Endothelial cell of umbilical vein (primary cell): ENCODE measurements around the gene C16orf74. TPM values are rescaled to one million over a fixed set of nuclear protein-coding genes. Genes with fewer than 3 reads are reported as not detected.

Experiments used
- BruUV-seq: library from RNA; stranded (reverse); fragments of 400-500 nt; replicated peaks from 2 replicates; lab custom pipeline; 2021; lab: Mats Ljungman, UMichigan
- CTCF ChIA-PET: fragments of 300-600, 350-600 bp; sonication (Branson Sonifier 250); formaldehyde crosslinking; loops from one replicate; lab custom pipeline; 2021; ENCODE audit warnings: antibody characterized with exemption, inconsistent platforms; lab: Charles Lee
- POLR2A ChIA-PET: fragments of 300-600, 350-600 bp; sonication (Branson Sonifier 250); formaldehyde crosslinking; loops from one replicate; lab custom pipeline; 2021; ENCODE audit warnings: antibody characterized with exemption, inconsistent platforms; lab: Charles Lee
- DNase-seq: peaks from one replicate; pipeline ENCODE4 v3.0.0-alpha.2; 2011; ENCODE audit warnings: low read depth, low spot score
- FAIRE-seq: peaks from 2 replicates; lab custom pipeline; 2011; peaks lifted over from hg19 to GRCh38; lab: Jason Lieb, UNC
- H2AFZ ChIP-seq: 2 replicates; pipeline ENCODE4 v1.6.0; 2012; ENCODE audit warnings: low read depth, low read length, control low read depth, inconsistent platforms
- H3K27ac ChIP-seq: 2 replicates; pipeline ENCODE4 v1.5.1; 2011; ENCODE audit warnings: low read depth, mild to moderate bottlenecking, control low read depth, low read length, moderate library complexity; ENCODE audit not compliant: insufficient read depth
- H3K27me3 ChIP-seq, 2 experiments: 2 replicates each; pipeline versions ENCODE4 v1.6.0 to v1.6.1; 2011; ENCODE audit warnings: low read length in 2 of 2, mixed read lengths in 1 of 2; ENCODE audit not compliant: control insufficient read depth in 2 of 2, insufficient read depth in 2 of 2
- H3K36me3 ChIP-seq, 2 experiments: 2 replicates in 1 of 2; 3 replicates in 1 of 2; pipeline ENCODE4 v1.5.1; 2011; ENCODE audit warnings: low read length in 2 of 2, mild to moderate bottlenecking in 1 of 2, moderate library complexity in 1 of 2; ENCODE audit not compliant: control insufficient read depth in 2 of 2, insufficient read depth in 2 of 2; ENCODE audit errors: extremely low read depth in 1 of 2
- H3K4me1 ChIP-seq: 3 replicates; pipeline ENCODE4 v1.5.1; 2011; ENCODE audit warnings: mild to moderate bottlenecking, low read length; ENCODE audit not compliant: control insufficient read depth, insufficient read depth; ENCODE audit errors: extremely low read depth
- H3K4me2 ChIP-seq: 2 replicates; pipeline ENCODE4 v1.6.1; 2011; ENCODE audit warnings: low read length, control low read depth, mixed read lengths; ENCODE audit not compliant: insufficient read depth
- H3K4me3 ChIP-seq, 3 experiments: fragments of 200-600 bp in 1 of 3; sonication (generic), shearing (Covaris generic) in 1 of 3; replicated peaks in 1 of 3; 2 replicates each; pipeline ENCODE4 v1.5.1; 2011 to 2016; ENCODE audit warnings: control low read depth in 3 of 3, low read length in 3 of 3, mild to moderate bottlenecking in 2 of 3, inconsistent platforms in 1 of 3, low read depth in 1 of 3, moderate library complexity in 1 of 3; ENCODE audit not compliant: insufficient read depth in 1 of 3
- H3K79me2 ChIP-seq: 2 replicates; pipeline ENCODE4 v1.6.0; 2012; ENCODE audit warnings: low read length, inconsistent platforms; ENCODE audit not compliant: control insufficient read depth, insufficient read depth
- H3K9ac ChIP-seq: replicated peaks from 2 replicates; pipeline ENCODE3; 2011; ENCODE audit warnings: low read length, control low read depth; ENCODE audit not compliant: insufficient read depth; ENCODE audit errors: extremely low read depth
- H3K9me1 ChIP-seq: replicated peaks from 3 replicates; pipeline ENCODE4 v1.6.0; 2011; ENCODE audit warnings: mild to moderate bottlenecking, low read length; ENCODE audit not compliant: control insufficient read depth, insufficient read depth; ENCODE audit errors: extremely low read depth
- H3K9me3 ChIP-seq: replicated peaks from 2 replicates; pipeline ENCODE4 v1.5.1; 2012; ENCODE audit warnings: low read length, inconsistent platforms; ENCODE audit not compliant: control insufficient read depth, insufficient read depth
- H4K20me1 ChIP-seq: replicated peaks from 2 replicates; pipeline ENCODE3; 2011; ENCODE audit warnings: mild to moderate bottlenecking, low read length; ENCODE audit not compliant: control insufficient read depth, insufficient read depth; ENCODE audit errors: extremely low read depth
- CTCF ChIP-seq, 2 donors: IDR thresholded peaks; 1 replicate in 1 of 2; 2 replicates in 1 of 2; pipeline ENCODE4 v1.5.1; 2011; ENCODE audit warnings: low read length in 2 of 2, mild to moderate bottlenecking in 2 of 2, moderate library complexity in 2 of 2, control low read depth in 1 of 2, inconsistent platforms in 1 of 2, low read depth in 1 of 2; ENCODE audit not compliant: insufficient read depth in 1 of 2; ENCODE audit errors: extremely low read depth in 1 of 2
- EZH2 ChIP-seq: IDR thresholded peaks from 2 replicates; pipeline ENCODE4 v1.6.1; 2012; ENCODE audit warnings: borderline replicate concordance, low read depth, mild to moderate bottlenecking, moderate library complexity, low read length, inconsistent platforms; ENCODE audit not compliant: severe bottlenecking
- FOS ChIP-seq: IDR thresholded peaks from 2 replicates; pipeline ENCODE4 v1.6.1; 2011; ENCODE audit warnings: mild to moderate bottlenecking, low read length, moderate library complexity, borderline replicate concordance; ENCODE audit not compliant: insufficient read depth
- GATA2 ChIP-seq: IDR thresholded peaks from 2 replicates; pipeline ENCODE4 v1.7.0; 2011; ENCODE audit warnings: low read depth, mild to moderate bottlenecking, moderate library complexity, mixed read lengths, low read length; ENCODE audit not compliant: insufficient read length, insufficient read depth
- JUN ChIP-seq: IDR thresholded peaks from 2 replicates; pipeline ENCODE4 v1.6.1; 2011; ENCODE audit warnings: borderline replicate concordance, low read depth; ENCODE audit not compliant: insufficient read length, insufficient read depth
- MAX ChIP-seq: IDR thresholded peaks from 2 replicates; pipeline ENCODE4 v1.6.1; 2011; ENCODE audit not compliant: insufficient read depth, insufficient read length
- MYC ChIP-seq: IDR thresholded peaks from one replicate; pipeline ENCODE4 v1.6.1; 2011; ENCODE audit warnings: mild to moderate bottlenecking, low read depth, low read length
- POLR2A ChIP-seq: IDR thresholded peaks from 2 replicates; pipeline ENCODE4 v1.6.1; 2012; ENCODE audit warnings: low read depth, mild to moderate bottlenecking, control low read depth, low read length
- POLR2AphosphoS5 ChIP-seq: IDR thresholded peaks from 2 replicates; pipeline ENCODE4 v1.6.1; 2012; ENCODE audit warnings: low read depth, mild to moderate bottlenecking, control low read depth, low read length, moderate library complexity; ENCODE audit not compliant: insufficient read depth
- dilution Hi-C: fragments of 300-500 bp; cut with MboI; formaldehyde crosslinking; loops from one replicate; pipeline ENCODE4 v1.15.0; 2019; ENCODE audit warnings: low sequenced_read_pairs; ENCODE audit not compliant: extremely low pct_ligation_motif_present
- intact Hi-C: fragments of 100-400 bp; cut with micrococcal nuclease; formaldehyde crosslinking; loops from one replicate; pipeline ENCODE4 v1.10.0; 2022
- polyA plus RNA-seq, 4 experiments: library from polyadenylated mRNA; depleted of rRNA in 3 of 4; stranded (reverse) in 3 of 4; unstranded in 1 of 4; fragments of >200 nt; gene quantifications; 2 replicates each; pipeline versions ENCODE4 v1.2.1 to v1.2.3, GENCODE V29; 2011 to 2012; ENCODE audit warnings: missing spikeins in 1 of 4
- total RNA-seq: library from RNA; stranded (reverse); gene quantifications from 2 replicates; pipeline ENCODE4 v1.2.3, GENCODE V29; 2021

C16orf74 gene
- total and polyA plus RNA-seq, 2 donors (not counting 3 experiments of a cell fraction or from before 2014, with no cell fraction given) = 12.1 to 38.7 TPM

GRCh38 chr16:85698459-85698891, 52.4 kb downstream of the C16orf74 start:
- intact Hi-C loops = no loop called here
- H3K4me1 ChIP-seq = no peaks in the 10 kb centered on the region
- no peak overlapping the region for H3K4me2 ChIP-seq
- CTCF ChIA-PET = interaction anchor here (0.9 to 1.6 kb wide), 2 partner anchors 15 to 18 kb away, joined by 4 to 7 read pairs; no protein-coding TSS in a partner anchor
- FAIRE-seq (no peak), DNase-seq (no peak)
- no peak overlapping the region for H3K4me3 ChIP-seq
- H3K36me3 ChIP-seq = no peaks in the 10 kb centered on the region
- TF ChIP-seq GATA2 (no peak), JUN (no peak), POLR2AphosphoS5 (no peak), MAX (no peak), CTCF (IDR thresholded peaks at IDR 0.05; ENCODE audit: extremely low read depth in 1 of 2, insufficient read depth in 1 of 2, low read depth in 1 of 2, low read length in 2 of 2) (no peak), FOS (no peak), EZH2 (no peak), POLR2A (no peak), MYC (no peak)
- no peak overlapping the region for H3K9ac ChIP-seq
- no peak overlapping the region for H3K27ac ChIP-seq
- no peaks in the 10 kb centered on the region for H3K9me3 ChIP-seq
- H3K79me2 ChIP-seq = no peaks in the 10 kb centered on the region
- H3K27me3 ChIP-seq = no peaks in the 10 kb centered on the region
- no peaks in the 10 kb centered on the region for H4K20me1 ChIP-seq
- dilution Hi-C loops = no loop called here
- no peak overlapping the region for H2AFZ ChIP-seq
- no peaks in the 10 kb centered on the region for H3K9me1 ChIP-seq
- BruUV-seq = no TSS peak
- POLR2A ChIA-PET = no interaction called here
